Erythroblast (primary cell): ENCODE measurements around the gene KCNQ5.

Experiments used
- DNase-seq, 2 experiments: peaks; one replicate each; lab custom pipeline; 2025; lab: John Stamatoyannopoulos, UW
- GATA1 ChIP-seq: IDR thresholded peaks from 2 replicates; pipeline ENCODE4 v1.6.1; 2011; ENCODE audit warnings: low read depth, mild to moderate bottlenecking, control low read depth, low read length, moderate library complexity
- POLR2A ChIP-seq: IDR thresholded peaks from 2 replicates; pipeline ENCODE4 v1.6.1; 2011; ENCODE audit warnings: mild to moderate bottlenecking, low read length

The KCNQ5 gene

GRCh38 chr6:72623808-72624207, 1.9 kb downstream of the KCNQ5 start:
- no peak for TF ChIP-seq GATA1
- no peak for TF ChIP-seq POLR2A
- no peak for DNase-seq

- TF ChIP-seq POLR2A (no peak), GATA1 (no peak)
- peak; percentile 28 to 29 for DNase-seq
These were observed 2.8 kb downstream of the KCNQ5 start for GRCh38 chr6:72624557-72625160.

GRCh38 chr6:72626126-72626525, 4.3 kb downstream of the KCNQ5 start:
- no peak for DNase-seq
- TF ChIP-seq GATA1: no peak
- TF ChIP-seq POLR2A: no peak

GRCh38 chr6:72627539-72627938, 5.7 kb downstream of the KCNQ5 start:
- TF ChIP-seq GATA1: no peak
- TF ChIP-seq POLR2A: no peak
- DNase-seq: no peak

GRCh38 chr6:72631480-72631879, 9.6 kb downstream of the KCNQ5 start:
- no peak for DNase-seq
- TF ChIP-seq GATA1 (no peak), POLR2A (no peak)

- TF ChIP-seq GATA1 (no peak), POLR2A (no peak)
- DNase-seq: no peak
These were observed 13.8 kb downstream of the KCNQ5 start for GRCh38 chr6:72635636-72636035.

GRCh38 chr6:72636215-72636614, 14.4 kb downstream of the KCNQ5 start:
- DNase-seq: no peak
- TF ChIP-seq POLR2A: no peak
- TF ChIP-seq GATA1: no peak

GRCh38 chr6:72636786-72637185, 14.9 kb downstream of the KCNQ5 start:
- TF ChIP-seq POLR2A (no peak), GATA1 (no peak)

GRCh38 chr6:72639920-72640614, 18.2 kb downstream of the KCNQ5 start:
- DNase-seq: peak in 1 of 2 experiments; percentile 6
- TF ChIP-seq GATA1: no peak
- TF ChIP-seq POLR2A: no peak

More at GRCh38 chr6:72636786-72637185, 14.9 kb downstream of the KCNQ5 start:
- no peak for DNase-seq

GRCh38 chr6:72640615-72640930, 18.7 kb downstream of the KCNQ5 start:
- no peak for DNase-seq
- no peak for TF ChIP-seq GATA1
- TF ChIP-seq POLR2A: no peak

GRCh38 chr6:72642435-72642834, 20.6 kb downstream of the KCNQ5 start:
- TF ChIP-seq POLR2A (no peak), GATA1 (no peak)
- DNase-seq: no peak

- TF ChIP-seq POLR2A (no peak), GATA1 (no peak)
- no peak for DNase-seq
These were observed 21.4 kb downstream of the KCNQ5 start for GRCh38 chr6:72643214-72643613.

- DNase-seq: no peak
- TF ChIP-seq GATA1 (no peak), POLR2A (no peak)
These were observed 25.0 kb downstream of the KCNQ5 start for GRCh38 chr6:72646604-72647485.

- DNase-seq: no peak
- no peak for TF ChIP-seq GATA1
- TF ChIP-seq POLR2A: no peak
These were observed 25.6 kb downstream of the KCNQ5 start for GRCh38 chr6:72647489-72647888.
